GM18517 (cell line): ENCODE data around the gene SREBF1.

Experiments
- ATAC-seq: cut with Tn5 transposase; IDR thresholded peaks from one replicate; pipeline ENCODE4 v1.9.1; 2021; ENCODE audit warnings: mild to moderate bottlenecking, moderate library complexity; ENCODE audit not compliant: unreplicated experiment

Gene SREBF1

GRCh38 chr17:17797119-17797809 lies 39.5 kb downstream of the SREBF1 start:
- no peak for ATAC-seq

DNA sequence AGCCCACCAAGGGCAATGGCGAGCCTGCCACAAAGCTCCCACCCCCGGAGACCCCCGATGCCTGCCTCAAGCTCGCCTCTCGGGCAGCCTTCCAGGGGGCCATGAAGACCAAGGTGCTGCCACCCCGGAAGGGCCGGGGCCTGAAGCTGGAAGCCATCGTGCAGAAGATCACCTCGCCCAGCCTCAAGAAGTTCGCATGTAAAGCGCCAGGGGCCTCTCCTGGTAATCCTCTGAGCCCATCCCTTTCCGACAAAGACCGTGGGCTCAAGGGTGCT lies 40.1 kb downstream of the SREBF1 start:
- ATAC-seq = no peak

DNA sequence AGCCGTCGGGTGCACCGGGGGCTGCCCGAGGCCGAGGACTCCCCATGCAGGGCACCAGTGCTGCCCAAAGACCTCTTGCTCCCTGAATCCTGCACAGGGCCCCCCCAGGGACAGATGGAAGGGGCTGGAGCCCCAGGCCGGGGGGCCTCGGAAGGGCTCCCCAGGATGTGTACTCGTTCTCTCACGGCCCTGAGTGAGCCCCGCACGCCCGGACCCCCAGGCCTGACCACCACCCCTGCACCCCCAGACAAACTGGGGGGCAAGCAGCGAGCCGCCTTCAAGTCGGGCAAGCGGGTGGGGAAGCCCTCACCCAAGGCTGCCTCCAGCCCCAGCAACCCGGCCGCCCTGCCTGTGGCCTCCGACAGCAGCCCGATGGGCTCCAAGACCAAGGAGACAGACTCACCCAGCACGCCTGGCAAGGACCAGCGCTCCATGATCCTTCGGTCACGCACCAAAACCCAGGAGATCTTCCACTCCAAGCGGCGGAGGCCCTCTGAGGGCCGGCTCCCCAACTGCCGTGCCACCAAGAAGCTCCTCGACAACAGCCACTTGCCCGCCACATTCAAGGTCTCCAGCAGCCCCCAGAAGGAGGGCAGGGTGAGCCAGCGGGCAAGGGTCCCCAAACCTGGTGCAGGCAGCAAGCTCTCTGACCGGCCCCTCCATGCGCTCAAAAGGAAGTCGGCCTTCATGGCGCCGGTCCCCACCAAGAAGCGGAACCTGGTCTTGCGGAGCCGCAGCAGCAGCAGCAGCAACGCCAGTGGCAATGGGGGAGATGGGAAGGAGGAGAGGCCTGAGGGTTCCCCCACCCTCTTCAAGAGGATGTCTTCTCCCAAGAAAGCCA lies 40.6 kb downstream of the SREBF1 start:
- no peak for ATAC-seq

DNA sequence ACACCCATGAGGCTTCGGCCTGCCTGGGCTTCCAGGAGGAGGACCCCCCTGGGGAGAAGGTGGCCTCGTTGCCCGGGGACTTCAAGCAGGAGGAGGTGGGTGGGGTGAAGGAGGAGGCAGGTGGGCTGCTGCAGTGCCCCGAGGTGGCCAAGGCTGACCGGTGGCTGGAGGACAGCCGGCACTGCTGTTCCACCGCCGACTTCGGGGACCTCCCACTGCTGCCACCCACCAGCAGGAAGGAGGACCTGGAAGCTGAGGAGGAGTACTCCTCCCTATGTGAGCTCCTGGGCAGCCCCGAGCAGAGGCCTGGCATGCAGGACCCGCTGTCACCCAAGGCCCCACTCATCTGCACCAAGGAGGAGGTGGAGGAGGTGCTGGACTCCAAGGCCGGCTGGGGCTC lies 41.5 kb downstream of the SREBF1 start:
- no peak for ATAC-seq

GRCh38 chr17:17794382-17794781 lies 42.4 kb downstream of the SREBF1 start:
- no peak for ATAC-seq

DNA sequence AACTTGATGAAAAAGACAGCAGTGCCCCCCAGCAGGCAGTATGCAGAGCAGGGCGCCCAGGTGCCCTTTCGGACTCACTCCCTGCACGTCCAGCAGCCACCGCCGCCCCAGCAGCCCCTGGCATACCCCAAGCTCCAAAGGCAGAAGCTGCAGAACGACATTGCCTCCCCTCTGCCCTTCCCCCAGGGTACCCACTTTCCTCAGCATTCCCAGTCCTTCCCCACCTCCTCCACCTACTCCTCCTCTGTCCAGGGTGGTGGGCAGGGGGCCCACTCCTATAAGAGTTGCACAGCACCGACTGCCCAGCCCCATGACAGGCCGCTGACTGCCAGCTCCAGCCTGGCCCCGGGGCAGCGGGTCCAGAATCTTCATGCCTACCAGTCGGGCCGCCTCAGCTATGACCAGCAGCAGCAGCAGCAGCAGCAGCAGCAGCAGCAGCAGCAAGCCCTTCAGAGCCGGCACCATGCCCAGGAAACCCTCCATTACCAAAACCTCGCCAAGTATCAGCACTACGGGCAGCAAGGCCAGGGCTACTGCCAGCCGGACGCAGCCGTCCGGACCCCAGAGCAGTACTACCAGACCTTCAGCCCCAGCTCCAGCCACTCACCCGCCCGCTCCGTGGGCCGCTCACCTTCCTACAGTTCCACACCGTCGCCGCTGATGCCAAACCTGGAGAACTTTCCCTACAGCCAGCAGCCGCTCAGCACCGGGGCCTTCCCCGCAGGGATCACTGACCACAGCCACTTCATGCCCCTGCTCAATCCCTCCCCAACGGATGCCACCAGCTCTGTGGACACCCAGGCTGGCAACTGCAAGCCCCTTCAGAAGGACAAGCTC lies 43.2 kb downstream of the SREBF1 start:
- no peak for ATAC-seq

DNA sequence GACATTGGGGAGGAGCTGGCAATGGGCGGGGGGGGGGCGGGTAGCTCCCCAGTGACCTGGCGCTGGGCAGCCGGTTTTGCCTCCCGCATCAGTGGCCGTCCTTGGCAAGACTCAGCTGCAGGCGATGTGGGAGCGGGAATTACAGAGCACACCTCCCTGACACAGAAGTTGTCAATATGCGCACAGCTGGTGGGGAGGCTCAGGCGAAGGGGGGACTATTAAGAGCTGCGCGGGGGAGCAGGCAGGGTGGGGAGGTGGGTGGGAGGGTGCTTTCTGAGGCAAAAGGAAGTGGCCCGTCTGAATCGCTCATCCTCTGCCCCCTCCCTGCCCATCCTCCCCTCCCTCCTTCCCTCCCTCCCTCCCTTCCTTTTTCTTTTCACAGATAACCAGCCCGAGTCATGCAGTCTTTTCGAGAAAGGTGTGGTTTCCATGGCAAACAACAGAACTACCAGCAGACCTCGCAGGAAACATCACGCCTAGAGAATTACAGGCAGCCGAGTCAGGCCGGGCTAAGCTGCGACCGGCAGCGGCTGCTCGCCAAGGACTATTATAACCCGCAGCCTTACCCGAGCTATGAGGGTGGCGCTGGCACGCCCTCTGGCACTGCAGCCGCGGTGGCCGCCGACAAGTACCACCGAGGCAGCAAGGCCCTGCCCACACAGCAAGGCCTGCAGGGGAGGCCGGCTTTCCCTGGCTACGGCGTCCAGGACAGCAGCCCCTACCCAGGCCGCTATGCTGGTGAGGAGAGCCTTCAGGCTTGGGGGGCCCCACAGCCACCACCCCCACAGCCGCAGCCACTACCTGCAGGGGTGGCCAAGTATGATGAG lies 44.0 kb downstream of the SREBF1 start:
- no peak for ATAC-seq

- no peak for ATAC-seq
Measured at GRCh38 chr17:17792037-17792550, 44.7 kb downstream of the SREBF1 start.

DNA sequence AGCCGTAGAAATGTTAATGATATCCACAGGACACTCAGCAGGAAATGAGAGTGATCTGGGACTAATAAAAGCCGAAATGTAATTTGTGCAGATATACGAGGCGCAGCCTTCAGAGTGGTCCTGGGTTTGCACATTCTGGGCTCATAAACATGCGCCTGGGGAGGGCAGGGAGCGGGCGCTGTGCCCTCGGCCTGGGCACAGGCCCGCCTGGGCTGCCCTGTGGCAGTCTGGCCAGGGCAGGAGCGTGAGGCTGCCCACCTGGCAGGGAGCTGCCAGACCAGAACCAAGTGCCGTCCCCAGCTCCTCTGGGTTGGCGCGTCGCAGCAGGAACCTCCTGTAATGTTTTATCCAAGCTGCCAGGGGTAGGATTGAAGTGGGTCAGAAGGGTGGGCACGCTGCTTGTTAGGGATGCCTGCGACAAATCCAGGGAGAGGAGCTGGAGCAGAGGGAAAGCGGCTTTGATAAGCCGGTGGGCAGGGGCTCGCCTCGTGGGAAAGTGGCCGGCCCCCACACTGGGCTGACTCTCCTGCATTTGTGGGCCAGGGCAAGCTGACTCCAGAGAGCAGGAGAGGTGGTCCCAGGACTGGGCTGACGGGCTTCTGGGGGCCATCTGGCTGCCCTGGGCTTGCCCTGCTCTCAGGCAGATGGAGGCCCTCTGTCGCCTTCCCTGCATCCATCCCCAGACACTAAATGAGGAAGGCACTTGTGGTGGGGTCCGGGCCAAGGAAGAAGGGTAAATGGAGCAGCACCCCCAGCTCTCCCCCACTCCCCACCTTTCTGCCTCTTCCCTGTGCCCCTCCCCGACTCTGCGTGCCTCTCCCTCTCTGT lies 45.9 kb downstream of the SREBF1 start:
- no peak for ATAC-seq

GRCh38 chr17:17789828-17790636 lies 46.8 kb downstream of the SREBF1 start:
- ATAC-seq = no peak

- ATAC-seq = no peak
Measured at GRCh38 chr17:17789410-17789809, 47.4 kb downstream of the SREBF1 start.

- no peak for ATAC-seq
Measured at GRCh38 chr17:17788967-17789366, 47.8 kb downstream of the SREBF1 start.

DNA sequence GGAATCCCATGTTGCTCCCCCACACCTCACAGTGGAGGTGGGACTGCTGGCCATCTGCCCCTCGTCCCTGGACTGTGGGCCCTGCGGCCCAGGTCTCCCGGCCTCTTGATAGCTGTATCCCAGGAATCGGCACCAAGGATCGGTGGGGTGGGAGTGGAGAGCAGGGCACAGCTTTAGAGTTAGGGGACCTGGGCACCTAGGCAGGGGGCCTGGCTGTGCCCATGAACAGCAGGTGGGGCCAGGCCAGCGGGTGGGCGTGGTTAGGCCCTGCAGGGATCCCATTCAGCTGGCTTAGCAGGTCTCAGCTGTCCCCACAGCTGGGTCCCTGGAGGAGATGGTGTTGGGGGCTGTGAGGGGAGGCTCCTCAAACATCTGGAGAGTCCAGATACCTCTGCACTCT lies 49.2 kb downstream of the SREBF1 start:
- no peak for ATAC-seq

GRCh38 chr17:17786998-17787397 lies 49.8 kb downstream of the SREBF1 start:
- no peak for ATAC-seq

- ATAC-seq = no peak
Measured at GRCh38 chr17:17785407-17785806, 51.4 kb downstream of the SREBF1 start.

DNA sequence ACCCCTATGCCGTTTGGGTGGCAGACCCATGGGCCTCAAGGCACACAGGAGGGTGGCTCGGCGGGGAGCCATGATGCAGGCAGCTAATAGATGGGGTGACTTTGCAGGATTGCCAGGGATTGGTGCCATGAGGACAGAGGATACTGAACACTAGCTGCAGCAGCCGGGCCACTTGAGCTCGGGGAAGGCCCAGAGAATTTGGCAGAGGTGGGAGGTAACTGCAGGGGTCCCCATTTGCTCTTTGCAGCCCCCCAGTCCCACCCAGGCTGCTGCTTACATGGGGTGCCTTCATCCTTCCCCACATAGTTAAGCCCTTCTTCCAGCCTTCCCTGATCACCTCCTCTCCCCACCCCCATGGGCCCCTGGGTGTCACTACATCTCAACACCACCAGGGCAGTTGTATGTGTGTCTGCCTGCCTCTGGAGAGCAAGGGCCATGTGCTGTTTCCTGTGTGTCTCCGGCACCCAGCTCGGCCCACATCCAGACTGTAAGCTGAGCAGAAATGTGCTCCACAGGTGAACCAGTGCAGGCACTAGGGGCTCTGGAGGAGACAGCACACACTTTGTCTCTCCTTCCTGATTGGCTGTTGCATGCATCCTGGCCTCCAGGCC lies 52.0 kb downstream of the SREBF1 start:
- no peak for ATAC-seq

DNA sequence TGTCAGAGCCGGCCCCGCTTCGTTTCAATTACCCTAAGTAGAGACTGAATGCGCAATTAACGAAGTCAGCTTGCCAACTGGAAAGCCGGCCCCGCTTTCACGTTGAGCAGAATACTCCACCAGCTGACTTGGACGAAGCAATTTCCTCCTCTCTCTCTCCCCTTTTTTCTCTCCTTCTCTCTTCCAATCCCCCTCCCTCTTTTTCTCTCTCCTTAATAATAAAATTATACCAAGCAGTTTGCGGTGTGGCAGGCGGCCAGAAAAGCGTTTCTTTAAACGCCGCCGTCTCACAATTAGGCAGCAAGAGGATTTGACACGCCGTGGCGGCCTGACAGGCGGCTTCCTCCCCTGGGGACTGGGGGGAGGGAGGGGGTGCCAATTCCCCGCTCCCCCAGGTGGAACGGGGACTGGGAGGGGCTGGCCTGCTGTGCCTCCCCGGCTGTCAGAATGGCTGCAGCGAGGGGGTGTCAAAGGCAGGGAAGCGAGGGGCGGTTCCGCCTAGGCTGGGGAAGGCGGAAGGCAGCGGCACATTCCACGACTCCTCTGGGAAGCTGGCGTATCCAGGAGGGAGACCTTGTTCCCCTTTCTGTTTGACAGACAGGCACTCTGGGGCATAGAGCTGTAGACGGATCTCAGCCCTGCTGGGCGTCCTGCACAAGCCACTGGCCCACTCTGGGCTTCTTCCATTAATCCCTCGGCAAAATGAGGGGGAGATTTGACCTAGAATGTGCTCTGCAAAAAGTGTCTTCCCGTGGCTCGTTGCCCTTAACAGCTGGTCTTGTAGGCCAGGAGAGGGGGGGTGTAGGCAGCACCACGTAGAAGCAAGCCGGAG lies 52.7 kb downstream of the SREBF1 start:
- ATAC-seq = no peak
